HG02970 (cell line): Measurements from ENCODE around the gene GABRG3.

Source experiments
- ATAC-seq: cut with Tn5 transposase; IDR thresholded peaks from one replicate; pipeline ENCODE4 v1.9.1; 2021; ENCODE audit warnings: mild to moderate bottlenecking, moderate library complexity, moderate number of reproducible peaks; ENCODE audit not compliant: unreplicated experiment, low FRiP score

GABRG3 gene

DNA sequence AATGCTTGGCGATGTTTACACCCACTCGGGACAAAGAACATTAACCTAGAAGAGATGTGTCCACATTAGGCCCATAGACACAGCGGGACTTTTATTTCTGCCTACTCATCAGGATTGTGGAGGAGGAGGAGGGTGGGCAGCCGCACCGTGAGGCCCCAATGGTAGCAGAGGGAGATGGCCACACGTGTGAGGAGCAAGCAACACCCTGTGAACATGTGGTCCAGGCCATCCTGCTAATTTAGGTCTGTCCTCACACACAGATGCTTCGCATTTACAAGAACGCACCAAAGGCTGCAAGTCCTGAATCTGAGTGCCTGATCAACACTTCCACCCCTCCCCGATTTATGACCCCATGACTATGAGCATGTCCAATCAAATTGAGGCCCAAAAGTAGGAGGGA is 560.0 kb downstream of the GABRG3 start:
- no peak for ATAC-seq

DNA sequence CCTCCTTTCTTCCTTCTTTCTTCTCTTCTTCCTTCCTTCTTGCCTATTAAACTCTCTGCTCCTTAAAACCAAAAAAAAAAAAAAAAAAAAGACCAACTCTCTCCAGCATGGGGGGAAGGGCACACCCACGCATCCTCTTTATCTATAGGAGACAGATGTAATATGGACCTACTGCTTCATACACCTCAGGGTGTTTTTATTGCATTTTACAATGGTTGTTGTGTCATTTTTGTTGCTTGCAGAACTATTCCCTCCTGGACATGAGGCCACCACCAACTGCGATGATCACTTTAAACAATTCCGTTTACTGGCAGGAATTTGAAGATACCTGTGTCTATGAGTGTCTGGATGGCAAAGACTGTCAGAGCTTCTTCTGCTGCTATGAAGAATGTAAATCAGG is 561.4 kb downstream of the GABRG3 start:
- no peak for ATAC-seq

DNA sequence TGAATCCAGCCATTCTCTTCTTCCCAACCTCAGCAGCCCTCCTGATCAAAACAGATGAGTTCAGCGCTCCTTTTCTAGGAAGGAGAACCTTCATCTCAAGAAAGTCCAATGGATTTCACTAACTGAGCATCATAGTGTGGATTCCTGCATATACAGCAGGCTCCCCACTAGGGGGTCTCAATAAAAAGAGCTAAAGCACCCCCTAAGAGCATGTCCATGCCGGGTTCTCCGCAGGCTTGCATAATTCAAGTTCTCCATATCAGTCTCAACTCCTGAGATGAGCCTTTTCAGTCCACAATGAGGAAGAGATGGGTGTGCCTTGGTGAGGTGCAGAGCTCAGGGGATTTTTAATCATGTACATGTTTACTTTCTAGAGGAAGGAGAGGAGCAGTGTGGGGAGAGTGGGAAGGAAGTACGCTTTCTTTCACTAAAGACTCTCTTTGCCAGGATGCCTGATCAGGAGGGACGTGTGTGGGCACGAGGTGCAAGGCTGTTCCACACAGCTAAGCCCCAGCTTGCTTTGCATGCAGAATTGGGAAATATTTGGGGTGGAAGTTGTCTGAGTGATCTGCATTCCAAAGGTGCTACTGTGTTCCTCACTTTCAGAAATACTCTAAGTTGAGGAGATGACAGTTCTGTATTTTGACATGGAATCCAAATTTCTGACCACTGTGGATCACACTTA is 564.6 kb downstream of the GABRG3 start:
- ATAC-seq = no peak

DNA sequence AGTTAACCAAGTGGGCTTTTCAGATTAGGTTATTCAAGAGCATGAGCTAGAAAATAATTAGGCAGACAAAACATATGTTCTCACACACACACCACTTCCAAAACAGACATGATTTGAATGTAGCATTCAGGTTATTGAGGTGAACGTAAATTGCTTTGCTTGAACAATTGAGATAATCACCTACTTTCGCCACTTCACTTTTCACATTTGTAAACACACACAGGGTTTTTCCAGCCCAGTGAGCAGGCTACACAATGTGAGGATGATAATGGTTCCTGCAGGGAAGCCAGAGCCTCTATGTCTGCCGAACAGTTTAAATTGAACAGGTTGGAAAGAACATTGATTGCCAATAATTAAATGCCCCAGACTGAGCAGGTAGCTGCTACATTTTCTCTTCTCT is 567.3 kb downstream of the GABRG3 start:
- ATAC-seq = no peak

DNA sequence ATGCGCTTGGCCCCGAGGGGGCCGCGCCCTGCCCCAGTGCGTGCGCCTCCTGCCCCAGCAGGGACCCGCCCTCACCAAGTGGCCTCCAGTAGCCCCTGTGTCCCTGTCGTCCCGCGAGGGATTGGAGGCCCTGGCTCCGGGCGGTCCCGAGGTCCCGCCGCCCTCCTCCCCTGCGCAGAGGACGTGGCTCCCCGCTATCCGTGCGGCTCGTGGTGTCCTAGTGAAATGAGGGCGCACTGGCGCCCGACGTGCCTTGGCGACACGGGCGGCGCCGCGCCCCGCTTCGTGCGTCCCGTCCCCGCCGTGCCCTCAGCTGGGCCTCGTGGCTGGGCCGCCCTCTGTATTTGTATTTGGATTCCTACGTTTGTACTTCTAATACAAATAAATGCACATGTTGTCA is 570.6 kb downstream of the GABRG3 start:
- ATAC-seq = no peak

DNA sequence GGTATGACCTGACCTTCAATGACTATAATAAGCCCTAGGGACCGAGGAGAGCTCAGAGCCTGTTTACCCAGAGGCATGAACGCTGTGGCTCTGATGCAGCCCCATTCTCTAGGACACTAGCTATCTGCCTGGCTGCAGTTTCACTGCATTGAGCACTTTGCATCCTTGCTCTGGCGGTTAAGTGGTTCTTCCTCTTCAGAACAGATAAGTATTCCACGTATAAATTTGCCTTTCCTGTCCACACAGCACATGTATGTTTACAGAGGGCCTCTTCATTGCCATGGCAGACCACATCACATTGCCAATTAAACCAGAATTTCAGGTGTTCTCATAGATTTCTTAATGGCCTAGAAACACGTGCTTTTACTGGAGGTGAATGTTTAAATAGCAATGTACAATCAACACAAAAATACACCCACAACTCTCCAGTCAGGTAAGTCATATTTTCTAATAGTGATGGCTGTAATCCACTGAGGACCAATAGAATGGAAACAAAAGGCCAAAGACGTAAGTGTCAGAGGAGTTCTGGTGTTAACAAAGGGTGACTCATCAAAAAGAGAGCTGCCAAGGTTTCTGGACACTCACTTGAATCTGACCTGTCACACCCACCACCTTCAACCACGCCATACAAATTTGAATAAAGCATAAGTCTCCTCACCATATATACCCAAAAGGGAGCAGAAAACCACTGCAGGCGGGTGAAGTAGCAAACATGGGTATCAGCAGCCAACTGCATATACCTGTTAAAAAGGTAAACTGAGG is 574.7 kb downstream of the GABRG3 start:
- no peak for ATAC-seq

DNA sequence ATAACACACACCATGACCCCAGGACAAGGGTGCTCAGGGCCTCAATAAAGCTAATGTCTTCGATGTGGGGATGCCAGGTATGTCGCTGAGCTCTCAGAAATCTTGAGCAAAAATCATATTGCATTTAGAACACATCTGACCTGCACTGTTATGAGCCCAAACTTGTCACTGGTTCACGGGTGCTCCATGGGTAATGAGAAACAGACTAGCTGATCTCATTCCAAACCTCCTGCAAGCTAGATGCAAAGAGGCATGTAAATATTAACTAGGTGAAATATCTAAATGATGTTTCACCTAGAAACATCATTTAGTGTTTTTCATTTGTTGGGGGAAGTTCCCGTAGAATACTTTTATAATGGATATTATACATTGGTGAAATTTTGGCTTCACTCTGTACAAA is 578.8 kb downstream of the GABRG3 start:
- no peak for ATAC-seq

DNA sequence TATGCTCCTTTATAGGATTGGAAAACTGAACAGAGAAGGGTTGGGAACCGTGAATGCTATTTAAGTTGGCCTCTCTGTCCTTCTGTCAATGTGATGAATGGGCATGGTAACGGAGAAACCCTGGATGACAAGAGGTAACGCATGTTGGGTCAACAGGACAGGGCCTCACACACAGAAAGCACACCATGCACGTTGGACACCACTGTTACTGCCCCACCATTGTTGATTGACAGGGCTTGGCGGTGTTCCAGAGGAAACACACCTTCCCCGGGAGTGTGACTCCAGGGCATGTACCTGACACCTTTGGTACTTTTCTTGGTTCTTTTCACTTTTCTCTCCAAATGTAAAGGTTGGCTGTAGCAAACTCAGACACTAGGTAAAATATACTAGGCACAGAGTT is 579.7 kb downstream of the GABRG3 start:
- ATAC-seq = no peak

DNA sequence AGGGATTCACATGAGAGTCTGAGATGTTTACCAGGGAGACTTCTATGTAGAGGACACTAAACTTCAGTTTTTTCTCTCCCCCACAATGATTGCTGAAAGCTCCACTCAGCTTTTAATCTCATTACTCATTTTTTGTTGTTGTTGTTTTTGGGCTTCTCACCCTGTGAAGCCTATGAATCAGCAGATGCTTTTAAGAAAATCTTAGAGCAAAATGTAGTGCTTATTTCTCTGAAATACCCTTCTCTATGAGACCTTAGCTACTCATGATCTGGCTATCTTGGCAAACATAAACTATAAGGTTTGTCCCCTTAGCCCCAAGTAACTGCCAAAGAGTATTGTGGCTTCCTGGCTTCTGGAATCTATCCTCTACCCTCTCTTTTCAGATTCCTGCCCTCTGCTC is 590.8 kb downstream of the GABRG3 start:
- ATAC-seq = no peak

DNA sequence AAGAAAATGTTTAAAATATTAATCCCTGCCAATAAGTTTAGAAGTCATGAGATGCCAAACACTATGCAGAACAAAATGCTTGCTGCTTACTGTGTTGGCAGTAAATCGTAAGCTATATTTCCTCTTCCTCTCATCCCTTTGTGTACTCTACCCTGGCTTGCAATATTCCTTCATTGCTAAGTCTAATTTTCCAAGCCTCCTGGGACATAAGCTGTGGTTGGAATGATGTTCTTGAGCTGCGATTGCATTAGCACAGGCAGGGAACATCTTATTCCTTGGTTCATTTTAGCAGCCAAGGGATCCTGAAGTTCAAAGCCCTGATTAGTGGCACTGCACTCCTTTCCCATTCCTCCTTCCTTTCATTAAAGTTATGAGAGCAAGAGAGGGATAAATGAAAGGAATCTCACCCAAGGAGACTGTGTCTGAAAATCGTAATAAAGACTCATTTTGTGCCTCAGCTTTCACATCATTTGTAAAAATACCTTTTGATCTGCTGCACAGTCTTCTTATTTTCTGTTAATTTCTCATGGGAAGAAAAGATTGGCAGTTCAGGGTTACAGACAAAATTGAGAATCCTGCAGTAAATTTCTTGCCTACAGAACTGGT is 592.9 kb downstream of the GABRG3 start:
- ATAC-seq = no peak

DNA sequence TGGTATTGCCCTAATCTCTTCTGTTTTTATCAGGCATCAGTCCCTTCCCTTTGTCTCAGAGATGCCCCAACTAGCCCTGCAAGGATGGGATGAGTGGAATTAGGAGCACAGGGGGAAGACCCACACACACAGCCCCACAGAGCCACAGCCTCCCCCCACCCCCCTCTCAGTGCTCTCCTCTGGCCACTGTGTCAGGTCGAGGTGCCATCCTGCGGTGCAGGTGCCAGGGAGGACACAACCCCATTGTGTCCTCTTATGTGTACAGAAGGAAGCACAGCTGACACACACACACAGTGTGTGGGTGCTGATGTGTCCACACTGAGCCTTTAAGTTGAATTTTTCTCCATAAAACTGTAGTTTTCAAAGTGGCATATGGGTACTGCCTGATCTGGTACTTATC is 593.7 kb downstream of the GABRG3 start:
- ATAC-seq = no peak

DNA sequence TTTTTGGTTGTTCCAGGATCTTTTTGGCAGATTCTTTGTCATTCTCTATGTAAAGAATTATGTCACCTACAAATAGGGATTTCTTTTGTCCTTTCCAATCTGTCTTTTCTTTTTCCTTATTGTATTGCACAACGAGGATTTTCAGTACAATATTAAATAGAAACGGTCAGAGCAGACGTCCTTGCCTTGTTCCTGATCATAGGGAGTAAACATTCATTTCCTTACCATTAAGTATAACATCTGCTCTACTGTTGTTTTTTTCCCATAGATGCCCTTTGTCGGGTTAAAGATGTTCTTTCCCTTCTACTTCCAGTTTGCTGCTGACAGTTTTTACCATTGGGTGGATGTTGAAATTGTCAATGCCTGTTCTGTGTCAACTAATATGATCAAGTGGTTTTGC is 599.8 kb downstream of the GABRG3 start:
- ATAC-seq = no peak

DNA sequence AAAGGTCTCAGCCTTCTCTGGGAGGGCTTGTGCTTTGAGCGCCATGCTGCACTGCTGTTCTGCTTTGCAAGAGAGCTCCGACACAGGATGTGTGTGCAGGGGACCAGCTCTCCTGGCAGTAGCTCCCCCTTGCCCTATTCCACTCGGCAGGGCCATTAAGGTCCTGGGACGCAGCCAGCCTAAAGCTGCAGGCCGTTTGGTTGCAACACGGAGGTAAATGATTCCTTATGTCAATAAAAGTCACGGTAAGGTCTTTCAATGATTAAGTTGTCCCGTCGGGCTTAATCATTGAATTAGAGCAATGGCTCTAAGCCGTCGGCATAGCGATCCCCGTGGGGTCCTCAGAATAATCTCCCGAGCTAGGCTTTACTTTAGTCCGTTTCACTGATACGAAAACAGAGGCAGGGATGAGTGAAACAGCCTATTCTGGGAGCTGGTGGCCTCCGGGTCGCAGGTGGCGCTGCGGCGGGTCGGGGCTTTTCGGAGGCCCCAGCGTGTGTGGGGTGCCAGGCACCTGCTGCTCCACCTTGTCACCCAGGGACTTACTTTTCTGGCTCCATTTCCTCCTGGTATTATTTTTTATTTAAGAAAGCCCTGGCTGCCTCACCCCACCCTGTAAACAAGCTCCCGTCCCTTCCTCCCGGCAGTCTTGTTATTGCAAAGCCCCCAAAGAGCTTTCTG is 603.0 kb downstream of the GABRG3 start:
- ATAC-seq = no peak

DNA sequence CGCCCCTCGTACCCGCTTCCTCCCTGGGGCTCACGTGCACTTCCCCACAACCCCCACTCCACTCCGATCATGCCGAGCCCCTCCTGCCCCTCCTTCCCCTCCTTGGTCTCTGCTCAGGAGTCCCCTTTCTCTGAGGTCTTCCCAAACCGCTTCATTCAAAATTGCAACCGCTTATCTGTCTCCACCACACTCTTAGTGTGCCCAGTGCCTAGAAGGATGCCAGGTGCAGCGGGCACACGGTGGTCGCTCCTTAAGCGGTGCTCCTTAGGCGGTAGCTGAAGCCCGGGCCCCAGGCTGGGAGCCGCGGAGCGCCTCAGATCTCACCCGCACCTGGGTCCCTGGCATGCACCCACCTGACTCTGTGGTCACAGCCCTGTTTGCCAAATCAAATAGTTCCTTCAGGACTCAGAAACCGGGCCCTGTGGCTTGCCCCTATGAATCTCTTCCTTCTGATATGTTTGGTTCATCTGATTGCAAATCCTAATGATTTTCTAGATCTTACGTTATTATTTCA is 603.6 kb downstream of the GABRG3 start:
- no peak for ATAC-seq

DNA sequence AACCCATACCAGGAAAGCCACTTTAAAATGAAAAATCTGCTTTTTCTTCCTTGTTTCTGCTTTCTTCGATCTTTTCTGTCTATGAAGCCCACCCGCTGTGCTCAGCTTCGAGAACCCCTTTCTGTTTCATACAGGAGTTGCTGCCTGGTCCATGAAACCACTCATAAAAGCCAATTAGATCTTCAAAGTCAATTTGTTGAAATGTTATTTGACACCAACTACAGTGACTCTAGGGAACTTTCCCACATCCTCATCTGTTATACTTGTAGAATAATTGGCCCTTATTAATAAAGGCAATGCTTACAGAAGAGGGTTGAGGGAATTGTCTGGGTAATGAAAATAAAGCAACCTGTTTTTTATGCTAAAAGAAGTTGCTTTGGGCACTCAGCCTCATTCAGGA is 604.5 kb downstream of the GABRG3 start:
- ATAC-seq = no peak

DNA sequence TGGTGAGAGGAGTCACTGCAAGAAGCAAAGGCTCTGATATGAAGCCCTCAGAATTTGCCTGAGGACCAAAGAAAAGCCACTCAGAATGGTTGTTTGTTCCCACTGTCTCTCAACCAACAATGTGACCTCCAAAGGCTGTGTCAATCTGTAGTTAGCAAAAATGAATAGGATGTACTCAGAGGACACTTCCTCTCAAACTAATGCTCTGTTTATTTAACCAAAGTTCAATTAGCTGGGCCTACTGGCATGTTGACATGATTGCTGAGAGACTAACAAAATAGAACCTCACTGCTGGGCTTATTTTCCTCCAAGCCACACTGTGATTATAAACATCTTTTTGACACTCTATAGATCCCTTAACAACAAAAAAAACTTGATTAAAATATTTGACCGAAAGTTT is 605.6 kb downstream of the GABRG3 start:
- ATAC-seq = no peak

DNA sequence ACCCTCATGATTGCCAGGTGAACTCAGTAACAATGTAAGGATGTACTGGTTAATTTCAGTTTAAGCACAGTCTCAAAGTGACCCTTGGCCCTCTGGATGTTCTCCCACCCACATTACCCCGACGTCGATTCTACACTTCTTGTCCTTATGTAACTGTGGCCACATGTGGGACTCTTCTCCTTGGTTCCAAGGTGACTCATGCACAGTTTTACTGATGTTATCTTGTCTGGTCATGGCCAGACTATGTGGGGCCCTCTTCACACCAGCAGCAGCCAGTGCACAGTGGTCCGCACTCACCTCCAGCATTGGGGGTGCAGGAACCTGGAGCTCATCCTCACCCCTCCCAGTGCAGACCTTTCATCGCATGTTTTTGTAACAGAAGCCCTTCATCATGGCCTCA is 608.8 kb downstream of the GABRG3 start:
- ATAC-seq = no peak

DNA sequence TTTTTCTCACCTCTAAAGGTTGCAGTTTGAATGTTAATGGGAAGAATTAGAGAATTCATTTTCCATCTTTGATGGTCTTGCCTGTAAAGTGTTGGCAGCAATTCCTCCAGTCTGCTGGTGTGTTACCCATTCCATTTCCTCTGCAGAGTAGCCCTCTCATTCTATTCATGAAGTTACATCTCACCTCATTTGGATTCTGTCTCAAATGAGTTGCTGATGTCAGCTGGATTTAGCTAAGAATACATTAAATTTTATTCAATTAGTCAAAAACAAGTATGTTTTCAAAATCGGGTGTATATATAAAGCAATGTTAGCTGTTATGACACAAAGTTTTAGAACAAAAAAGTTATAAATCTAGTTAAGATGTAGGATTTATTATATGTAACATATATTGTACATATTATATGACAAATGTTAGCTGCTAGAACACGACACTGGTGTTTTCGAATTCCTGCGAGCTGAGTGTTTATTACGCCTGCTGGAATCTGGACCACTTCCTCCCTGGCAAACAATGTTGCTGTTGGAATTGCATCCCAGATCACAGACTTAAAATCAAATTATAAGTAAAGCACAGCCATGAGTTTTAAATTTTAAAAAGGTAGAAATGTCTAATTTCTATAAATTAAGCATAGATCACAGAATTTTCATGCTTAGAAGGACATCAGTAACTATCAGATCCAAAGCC is 611.9 kb downstream of the GABRG3 start:
- no peak for ATAC-seq

DNA sequence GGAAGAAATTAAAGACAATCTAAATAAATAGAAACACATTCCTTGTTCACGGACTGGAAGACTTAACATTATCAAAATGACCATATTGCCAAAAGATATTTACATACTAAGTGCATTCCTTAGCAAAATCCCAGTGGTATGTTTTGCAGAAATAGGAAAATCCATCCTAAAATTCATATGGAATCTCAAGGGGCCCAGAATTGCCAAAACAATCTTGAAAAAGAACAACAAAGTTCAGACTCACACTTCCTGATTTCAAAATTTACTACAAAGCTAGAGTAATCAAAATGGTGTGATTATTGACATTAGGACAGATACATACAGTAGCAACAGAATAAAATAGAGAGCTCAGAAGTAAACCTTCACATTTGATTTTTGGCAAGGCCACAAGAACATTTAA is 612.7 kb downstream of the GABRG3 start:
- no peak for ATAC-seq

DNA sequence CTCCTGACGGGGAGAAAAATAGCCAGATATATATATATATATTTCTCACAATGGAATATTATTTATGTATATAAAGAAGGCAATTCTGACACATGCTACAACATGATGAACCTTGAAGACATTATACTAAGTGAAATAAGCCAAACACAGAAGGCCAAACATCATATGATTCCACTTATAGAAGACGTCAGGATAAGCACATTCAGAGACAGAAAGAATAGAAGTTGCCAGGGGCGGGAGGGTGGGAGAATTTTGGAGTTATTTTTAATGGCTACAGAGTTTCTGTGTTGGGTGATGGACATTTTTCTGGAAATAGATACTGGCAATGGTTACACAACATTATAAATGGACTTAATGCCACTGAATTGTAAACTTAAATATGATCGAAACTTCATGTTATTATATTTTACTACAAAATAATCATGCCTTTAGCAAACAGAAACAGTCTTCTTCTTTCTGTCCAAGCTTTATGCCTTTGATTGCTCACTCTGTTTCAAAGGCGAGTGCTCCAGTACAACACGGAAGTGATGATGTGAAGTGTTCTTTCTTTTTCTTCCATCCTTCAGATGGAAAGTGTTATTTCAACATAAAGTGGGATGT is 614.2 kb downstream of the GABRG3 start:
- no peak for ATAC-seq
